GM18907 (cell line): ENCODE data around the gene CYB5R2.
"Not testable (repeated sequence)": the region's sequence is repeated elsewhere in the genome, so short reads cannot be mapped to it uniquely, and the experiment has no call there.

Experiments
- ATAC-seq: cut with Tn5 transposase; IDR thresholded peaks from one replicate; pipeline ENCODE4 v1.9.1; 2021; ENCODE audit warnings: mild to moderate bottlenecking, moderate library complexity; ENCODE audit not compliant: unreplicated experiment

CYB5R2 gene

GRCh38 chr11:7670641-7671040 lies 2.7 kb downstream of the CYB5R2 start:
- no peak for ATAC-seq

DNA sequence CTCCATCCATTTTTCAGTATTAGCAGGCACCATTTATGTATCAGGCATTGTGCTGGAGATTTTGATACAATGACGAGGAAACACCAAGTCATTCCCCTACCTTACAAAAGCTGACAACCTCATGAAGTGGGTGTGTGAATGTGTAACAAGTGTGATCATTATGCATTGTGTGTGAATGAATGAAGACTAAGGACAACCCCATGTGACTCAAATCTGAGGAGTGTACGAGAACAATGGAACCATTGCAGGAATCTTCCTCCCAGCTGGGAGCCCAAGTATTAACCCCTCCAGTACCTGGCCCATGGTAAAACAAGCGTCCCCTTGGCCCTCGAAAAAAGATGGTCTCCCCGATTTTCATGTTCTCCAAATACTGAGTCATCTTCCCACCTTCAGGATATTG lies 4.4 kb downstream of the CYB5R2 start:
- ATAC-seq, result no peak

DNA sequence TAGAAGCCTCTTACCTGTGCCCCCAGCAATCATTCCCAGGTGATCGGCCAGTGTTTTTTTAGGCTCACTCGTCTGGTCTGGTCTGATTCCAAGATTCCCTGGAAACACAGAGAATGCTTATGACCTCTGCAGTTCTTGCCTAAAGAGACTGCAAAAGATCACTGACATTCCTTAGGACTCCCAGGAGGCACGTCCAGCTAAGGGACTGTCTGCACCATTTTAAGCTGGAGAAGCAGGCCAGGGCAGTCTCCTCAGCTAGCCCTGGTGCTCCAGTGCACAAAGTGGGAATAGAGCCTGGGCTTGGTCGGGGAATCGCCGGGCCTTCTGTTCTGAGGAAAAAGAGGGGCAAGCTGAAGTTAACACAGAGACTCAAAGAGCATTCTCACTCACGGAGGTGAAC lies 4.8 kb downstream of the CYB5R2 start:
- ATAC-seq, result no peak

DNA sequence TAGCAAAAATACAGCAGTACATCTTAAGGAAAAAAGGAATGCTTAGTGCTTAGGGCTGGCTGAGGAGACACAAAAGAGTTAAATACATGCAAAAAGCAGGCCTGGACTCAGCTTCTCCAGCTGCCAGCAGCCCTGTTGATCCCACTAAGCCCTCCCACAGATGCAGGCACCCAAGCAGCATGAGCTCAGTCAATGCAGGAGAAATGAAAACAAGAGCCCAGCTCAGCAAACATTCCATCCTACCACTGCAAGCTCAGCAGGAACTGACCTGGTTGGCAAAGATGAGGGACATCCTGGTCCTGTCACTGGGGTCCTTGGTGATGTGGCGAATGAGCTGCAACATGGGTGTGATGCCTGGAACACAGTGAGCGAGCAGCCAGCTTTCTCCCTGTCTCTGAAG lies 5.8 kb downstream of the CYB5R2 start:
- ATAC-seq, result no peak

DNA sequence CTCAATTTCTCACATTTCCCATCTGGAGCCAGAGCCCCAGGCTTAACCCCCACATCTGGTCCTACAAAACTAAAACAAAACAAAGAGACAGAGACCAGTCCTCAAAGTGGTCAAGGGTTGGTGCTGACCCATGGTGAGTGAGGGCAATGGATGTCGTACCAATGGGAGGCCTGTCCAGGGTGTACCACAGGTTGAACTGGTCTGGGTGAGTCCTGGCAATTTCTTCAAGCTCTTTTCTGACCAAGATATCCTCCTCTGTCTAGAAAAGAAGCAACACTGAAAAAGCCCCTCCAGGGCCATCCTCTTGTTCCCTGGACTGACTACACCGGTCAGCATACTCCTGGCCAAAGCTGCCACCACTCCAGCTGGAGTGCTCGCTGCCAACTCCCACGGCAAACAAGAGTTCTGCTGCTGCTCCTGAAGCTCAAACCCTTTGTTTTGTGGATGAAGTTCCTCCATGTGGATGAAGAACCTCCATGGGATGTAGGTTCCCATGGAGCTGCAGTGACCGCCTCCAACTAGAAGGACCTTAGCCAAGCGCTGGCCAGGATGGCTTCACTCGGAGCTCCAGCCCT lies 6.9 kb downstream of the CYB5R2 start:
- ATAC-seq, result no peak

GRCh38 chr11:7665473-7666291 lies 7.6 kb downstream of the CYB5R2 start:
- ATAC-seq, result peak; percentile 99

- ATAC-seq, result no peak
Observed at GRCh38 chr11:7664867-7665266, 8.4 kb downstream of the CYB5R2 start.

- ATAC-seq, result not testable (repeated sequence)
Observed at GRCh38 chr11:7663531-7663930, 9.8 kb downstream of the CYB5R2 start.

GRCh38 chr11:7657306-7658025 lies 15.8 kb downstream of the CYB5R2 start:
- peak; percentile 56 for ATAC-seq

DNA sequence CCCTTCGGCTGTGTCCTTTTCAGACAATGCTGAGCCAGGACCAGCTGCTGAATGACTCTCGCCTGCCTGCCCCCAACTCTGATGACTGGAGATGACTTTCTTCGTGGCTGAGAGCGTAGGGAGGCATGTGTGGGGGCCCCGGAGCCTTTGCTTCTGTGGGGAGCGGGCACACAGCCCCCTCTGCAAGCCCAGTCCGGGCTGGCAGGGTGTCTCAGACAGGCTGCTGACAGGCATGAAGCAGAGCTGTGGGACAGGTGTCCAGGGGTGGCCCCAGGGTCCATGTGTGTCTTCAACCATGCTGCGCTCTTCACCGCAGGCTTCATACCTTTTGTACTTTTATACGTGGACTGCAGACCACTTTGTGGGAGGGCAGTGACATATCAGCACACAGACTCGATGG lies 16.6 kb downstream of the CYB5R2 start:
- ATAC-seq, result no peak

DNA sequence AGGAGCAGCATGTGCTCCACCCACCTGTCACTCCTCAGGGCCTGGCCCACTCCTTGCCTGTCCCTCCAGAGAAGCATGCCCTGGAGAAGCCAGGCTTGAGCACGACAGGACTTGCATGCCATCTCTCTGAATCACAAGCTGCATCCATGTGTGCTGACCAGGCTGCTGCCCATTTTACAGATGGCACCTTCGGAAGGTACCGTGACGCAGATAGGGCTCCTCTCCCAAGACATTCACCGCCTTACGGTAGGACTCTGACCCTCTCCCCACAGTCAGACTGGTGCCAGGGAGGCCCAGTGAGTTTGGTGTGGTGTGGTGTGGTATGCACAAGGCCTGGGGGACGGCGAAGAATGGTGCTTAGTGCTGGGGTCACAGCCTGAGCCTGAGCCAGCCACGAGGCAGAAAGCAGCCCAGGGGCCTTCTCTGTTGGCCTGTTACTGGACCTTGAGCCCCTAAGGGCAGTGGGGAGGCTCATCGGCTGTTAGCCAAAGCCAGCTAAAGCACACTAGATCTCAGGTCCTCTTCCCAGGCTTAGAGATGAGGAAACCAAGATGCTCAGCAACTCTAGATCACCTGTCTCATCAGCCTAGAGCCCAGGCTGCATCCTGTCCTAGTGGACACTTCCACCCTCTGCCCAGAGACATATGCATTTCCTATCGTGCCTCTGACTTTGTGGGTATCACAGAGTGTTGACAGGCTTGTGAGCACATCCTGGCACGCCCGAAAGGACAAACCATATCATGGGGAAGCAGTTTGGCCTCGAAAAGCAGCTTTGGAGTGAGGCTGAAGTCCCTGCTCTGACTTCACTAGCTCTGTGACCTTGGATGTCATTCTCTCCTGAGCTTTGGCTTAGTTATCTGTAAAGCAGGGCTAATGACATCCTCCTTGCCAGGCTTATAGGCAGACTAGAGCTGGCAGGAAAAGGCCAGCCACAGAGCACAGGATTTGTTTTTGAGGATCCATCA lies 17.8 kb downstream of the CYB5R2 start:
- no peak for ATAC-seq

GRCh38 chr11:7654195-7654705 lies 19.1 kb downstream of the CYB5R2 start:
- no peak for ATAC-seq

DNA sequence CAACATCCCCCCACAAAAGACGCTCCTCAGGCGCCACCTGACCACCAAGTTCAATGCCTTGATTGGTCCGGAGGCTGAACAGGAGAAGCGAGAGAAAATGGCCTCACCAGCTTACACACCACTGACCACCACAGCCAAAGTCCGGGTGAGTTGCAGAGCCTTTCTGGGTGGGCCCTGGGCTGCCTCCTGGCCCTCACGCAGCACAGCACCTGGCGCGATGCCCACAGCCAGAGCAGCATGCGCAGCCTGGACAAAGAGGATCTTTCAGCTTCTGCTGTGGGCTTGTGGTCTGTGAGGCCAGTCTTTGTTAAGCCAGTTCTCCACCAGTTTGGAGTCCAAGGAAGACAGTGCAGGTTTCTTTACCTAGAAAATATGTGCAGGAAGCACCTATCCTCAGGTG lies 21.6 kb downstream of the CYB5R2 start:
- no peak for ATAC-seq

DNA sequence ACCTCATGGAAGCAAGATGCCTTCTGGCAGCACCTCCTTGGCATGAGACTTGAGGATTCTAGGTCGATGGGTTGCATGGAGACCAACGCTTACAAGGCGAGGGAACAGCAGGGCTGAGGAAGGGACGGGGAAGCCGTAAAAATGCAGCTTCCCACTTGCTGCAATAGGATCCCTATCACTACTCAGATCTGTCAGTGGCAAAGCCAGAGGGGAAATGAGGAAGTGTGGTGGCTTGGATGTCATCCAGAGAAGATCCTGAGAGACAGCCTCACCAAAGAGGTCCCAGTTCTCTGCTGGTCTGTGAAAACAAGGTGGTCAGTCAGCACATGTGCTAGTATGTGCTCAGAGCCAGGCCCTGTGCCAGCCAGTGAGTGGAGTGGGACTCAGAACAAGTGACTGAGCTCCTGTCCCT lies 22.2 kb downstream of the CYB5R2 start:
- ATAC-seq, result no peak

DNA sequence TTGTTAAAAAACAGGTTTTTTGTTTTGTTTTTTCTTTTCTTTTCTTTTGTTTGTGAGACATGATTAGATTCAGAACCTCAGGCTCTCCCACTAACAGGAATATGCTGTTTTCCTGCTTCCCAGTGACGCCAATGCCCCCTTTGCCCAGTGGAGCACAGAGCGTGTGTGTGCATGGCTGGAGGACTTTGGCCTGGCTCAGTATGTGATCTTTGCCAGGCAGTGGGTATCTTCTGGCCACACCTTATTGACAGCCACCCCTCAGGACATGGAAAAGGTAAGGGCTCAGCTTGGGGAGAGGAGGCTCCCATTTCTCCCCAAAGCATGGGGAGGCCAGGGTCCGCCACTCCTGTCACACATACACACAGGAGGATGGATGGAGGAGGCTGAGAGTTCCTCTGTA lies 25.0 kb downstream of the CYB5R2 start:
- no peak for ATAC-seq

- ATAC-seq, result no peak
Observed at GRCh38 chr11:7646866-7647265, 26.4 kb downstream of the CYB5R2 start.

DNA sequence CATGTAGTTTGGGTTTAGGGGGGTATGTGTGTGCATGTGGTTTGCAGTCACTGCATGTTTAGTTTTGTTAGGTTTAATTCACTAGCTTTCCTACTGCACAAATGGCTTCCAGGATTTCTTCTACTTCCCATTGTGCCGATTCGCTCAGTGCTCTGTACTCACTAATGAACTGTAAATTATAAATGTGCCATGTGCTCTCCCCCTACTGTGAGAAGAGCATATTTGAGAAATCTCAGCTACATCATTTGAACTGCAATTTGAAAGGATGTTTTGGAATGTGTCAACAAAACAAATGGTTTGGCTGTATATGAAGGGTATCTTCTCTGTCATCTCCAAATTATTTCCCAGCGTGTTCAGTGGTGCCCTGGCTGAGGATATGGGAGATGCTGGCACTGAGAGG lies 28.1 kb downstream of the CYB5R2 start:
- ATAC-seq, result no peak

- ATAC-seq, result no peak
Observed at GRCh38 chr11:7643314-7643713, 30.0 kb downstream of the CYB5R2 start.

DNA sequence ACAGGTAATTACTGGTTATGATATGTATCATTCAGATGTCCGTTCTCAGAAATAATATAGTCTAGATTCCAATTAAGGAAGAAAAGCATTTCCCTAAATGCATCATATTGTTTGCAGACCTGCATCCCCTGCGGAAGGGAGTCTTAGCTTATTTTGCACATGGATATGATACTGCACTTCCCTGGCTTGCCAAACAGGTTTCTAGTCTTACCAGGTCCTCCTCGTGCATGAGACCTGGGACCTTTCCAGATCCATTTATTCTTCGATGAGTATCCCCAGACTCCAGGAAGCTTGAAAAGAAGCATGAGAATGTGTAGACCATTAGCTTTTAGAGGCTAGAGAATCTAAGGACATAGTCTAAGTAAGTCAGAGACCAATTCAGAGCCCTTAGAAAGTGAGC lies 30.6 kb downstream of the CYB5R2 start:
- ATAC-seq, result no peak

DNA sequence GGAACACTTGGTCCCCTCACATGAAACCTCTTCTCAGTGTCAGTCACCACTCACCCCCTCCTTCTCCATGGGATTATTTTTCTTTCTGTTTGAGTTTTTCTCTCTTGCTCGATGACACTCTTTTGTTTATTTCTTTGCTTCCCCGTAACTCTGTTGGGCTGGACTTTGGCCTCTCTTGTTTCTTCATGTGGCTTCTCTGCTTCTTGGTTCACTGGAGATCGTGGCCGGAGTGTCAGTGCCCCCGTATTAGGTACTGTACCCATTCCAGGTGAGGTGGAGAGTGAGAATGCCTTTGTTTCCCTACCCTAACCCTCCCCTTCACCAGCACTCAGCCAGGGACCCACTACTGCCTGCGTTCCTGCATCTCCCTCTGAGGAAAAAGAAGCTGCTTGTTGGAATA lies 32.5 kb downstream of the CYB5R2 start:
- ATAC-seq, result no peak

DNA sequence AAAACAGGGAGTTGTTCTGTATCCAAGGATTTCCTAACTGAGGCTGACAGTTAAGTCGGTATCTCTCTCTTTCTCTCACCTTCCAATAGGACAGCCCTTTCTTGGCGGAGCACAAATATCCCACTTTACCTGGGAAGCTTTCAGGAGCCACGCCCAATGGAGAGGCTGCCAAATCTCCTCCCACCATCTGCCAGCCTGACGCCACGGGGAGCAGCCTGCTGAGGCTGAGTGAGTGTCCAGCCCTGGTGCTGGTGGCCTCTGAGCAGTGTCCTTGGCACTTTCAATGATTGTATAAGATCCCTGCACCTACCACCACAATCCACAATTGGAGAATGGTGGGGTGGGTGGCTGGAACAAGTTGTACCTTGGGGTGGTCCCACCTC lies 33.7 kb downstream of the CYB5R2 start:
- ATAC-seq, result no peak
